Stimulated activated CD8-positive, alpha-beta memory T cell treated with anti-CD3 and anti-CD28 coated beads, Interleukin-4, amount 100 ng/mL, for 4 hours (primary cell): ENCODE measurements around the gene PKD1L1.
"Not testable (repeated sequence)": the region's sequence is repeated elsewhere in the genome, so short reads cannot be mapped to it uniquely, and the experiment has no call there.

ENCODE experiments used
- DNase-seq, 2 donors: peaks; one replicate each; pipeline ENCODE4 v3.0.0-alpha.2; 2020; ENCODE audit warnings: low read depth in 2 of 2, low spot score in 1 of 2

Gene PKD1L1

DNA sequence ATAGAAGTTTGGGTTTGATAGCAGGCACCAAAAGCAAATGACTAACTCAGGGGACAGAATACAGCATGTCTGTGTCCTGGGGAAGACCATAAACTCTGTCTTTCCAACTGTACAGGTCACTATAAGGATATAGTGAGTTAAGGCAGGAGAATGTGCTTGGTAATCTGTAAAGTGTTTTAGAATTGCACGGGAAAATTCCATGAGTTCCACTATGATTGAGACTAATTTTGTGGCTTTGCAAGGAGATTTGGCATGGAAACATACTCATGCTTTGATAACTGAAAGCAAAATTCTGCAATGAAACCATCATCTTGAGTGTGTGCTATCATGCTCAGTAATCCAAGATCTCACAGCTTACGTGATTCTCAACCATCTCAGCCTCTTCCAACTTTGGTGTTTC is 152.6 kb downstream of the PKD1L1 start:
- no peak for DNase-seq

DNA sequence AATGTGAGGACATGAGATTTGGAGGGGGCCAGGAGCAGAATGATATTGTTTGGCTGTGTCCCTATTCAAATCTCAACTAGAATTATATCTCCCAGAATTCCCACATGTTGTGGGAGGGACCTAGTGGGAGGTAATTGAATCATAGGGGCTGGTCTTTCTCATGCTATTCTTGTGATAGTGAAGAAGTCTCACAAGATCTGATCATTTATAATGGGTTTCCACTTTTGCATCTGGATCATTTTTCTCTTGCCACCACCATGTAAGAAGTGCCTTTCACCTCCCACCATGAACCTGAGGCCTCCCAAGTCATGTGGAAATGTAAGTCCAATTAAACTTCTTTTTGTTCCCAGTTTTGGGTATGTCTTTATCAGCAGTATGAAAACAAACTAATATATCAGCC is 153.1 kb downstream of the PKD1L1 start:
- not testable (repeated sequence) for DNase-seq

GRCh38 chr7:47794016-47794415 is 154.2 kb downstream of the PKD1L1 start:
- DNase-seq: no peak

DNA sequence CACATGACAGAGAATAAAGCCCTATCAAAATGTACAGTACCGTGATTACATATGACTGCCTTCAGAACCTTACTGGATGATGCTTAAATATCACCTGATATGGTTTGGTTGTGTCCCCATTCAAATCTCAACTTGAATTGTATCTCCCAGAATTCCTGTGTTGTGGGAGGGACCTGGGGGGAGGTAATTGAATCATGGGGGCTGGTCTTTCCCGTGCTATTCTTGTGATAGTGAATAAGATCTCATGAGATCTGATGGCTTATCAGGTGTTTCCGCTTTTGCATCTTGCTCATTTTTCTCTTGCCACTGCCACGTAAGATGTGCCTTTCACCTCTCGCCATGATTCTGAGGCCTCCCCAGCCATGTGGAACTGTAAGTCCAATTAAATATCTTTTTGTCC is 155.1 kb downstream of the PKD1L1 start:
- not testable (repeated sequence) for DNase-seq

GRCh38 chr7:47792521-47793121 is 155.6 kb downstream of the PKD1L1 start:
- DNase-seq: no peak

GRCh38 chr7:47791682-47792081 is 156.6 kb downstream of the PKD1L1 start:
- DNase-seq: no peak

DNA sequence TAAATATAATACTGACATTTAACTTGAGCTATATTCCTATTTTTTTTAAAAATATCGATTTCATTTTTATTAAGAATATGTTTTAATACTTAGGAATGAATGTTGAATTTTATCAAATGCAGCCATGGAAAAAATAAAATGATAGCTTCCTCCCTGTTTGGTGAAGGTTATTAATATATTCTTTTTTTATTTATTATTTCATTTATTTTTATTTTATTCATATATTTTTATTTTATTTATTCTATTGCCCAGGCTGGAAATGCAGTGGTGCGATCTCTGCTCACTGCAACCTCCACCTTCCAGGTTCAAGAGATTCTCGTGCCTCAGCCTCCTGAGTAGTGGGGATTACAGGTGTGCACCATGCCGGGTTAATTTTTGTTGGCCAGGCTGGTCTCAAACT is 160.2 kb downstream of the PKD1L1 start:
- DNase-seq: no peak

GRCh38 chr7:47787249-47788069 is 160.8 kb downstream of the PKD1L1 start:
- no peak for DNase-seq

DNA sequence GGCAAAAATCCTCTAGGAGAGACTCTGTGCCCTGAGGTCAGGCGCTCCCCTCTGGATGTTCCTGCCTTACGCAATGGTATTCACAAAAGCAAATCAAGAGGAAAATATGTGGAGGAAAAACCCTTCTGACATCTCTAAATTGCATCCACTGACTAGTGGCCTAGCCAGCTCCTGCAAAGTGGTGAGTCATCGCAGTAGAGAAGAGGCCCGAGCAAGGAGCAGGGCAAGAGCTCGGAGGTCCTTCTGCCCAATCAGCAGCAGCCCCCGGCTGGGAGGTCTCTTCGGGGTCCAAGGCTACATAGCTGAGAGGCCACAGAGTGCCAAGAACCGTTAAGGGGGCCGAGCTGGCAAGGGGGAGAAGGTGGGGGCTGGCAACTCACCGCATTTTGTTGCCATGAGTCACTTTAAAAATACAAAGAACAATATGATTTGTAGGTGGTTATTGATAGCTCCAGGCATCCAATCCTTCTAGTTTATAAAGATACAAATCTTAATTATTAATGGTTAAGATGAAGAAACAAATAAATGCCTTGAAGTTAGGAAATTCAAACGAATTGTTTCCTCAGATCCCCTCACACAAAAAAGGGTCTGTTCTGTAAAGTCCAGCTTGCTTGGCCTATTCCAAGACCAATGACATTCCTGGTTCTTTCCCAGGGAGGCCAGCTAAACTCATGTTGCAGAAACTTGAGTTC is 161.6 kb downstream of the PKD1L1 start:
- no peak for DNase-seq

GRCh38 chr7:47785923-47786556 is 162.2 kb downstream of the PKD1L1 start:
- DNase-seq: no peak

DNA sequence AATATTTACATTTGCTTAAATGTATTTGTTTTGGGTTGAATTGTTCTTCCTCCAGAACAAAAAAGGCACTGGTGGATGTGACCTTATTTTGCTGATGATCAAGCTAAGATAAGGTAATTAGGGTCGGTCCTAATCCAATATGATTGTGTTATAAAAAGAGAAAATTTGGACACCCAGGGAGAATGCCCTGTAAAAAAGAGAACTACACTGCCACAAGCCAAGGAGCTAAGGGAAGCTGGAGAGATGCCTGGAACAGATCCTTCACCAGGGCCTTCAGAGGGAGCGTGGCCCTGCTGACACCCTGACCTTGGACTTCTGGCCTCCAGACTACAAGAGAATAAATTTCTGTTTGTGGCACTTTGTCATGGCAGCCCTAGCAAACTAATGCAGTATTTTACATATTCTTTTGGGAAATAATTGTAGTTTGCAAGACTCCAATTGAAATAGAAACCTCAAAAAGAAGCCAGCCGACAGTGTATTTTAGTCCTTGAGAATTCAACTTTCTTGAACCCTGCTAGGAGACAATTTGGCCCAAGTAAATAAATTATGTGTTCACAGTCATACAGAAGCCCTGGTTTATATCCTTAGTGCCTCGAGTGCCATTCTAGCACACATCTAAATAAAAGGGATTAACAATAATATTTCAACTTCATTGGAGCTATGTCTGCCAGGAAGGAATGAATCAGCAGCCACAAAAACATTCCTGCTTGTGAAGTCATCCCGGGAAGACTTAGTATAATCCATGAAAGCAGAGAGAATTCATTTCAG is 164.6 kb downstream of the PKD1L1 start:
- DNase-seq: no peak

DNA sequence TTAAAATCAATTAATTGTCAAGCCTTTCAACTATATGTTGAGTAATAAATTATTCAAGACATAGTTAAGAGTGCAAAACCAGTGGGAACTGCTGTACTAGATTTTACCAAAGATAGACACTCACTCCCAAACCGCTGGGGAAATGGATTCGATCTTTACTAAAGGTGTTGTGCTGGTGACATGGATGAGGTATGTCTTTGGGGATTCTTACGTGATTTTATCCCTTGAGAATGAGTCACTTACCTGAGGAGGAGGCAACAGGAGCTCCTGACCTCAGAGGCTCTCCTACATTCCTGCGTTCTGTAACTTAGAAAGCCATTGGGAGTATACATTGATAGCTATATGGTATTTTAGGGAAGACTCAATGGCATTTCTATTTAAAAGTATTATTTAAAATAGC is 165.5 kb downstream of the PKD1L1 start:
- no peak for DNase-seq

GRCh38 chr7:47782022-47782421 is 166.2 kb downstream of the PKD1L1 start:
- no peak for DNase-seq

DNA sequence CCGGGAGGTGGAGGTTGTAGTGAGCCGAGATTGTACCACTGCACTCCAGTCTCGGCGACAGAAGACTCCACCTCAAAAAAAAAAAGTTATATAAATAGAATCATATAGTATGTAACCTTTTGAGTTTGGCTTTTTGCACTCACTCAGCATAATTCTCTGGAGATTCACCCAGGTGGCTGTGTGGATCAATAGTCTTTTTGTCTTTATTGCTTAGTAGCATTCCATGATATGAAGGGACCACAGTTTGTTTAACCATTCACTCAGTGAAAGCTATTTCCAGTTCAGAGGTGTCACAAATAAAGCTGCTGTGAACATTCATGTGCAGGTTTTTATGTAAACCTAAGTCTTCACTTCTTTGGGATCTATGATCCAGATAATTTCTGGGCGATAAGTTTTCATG is 167.7 kb downstream of the PKD1L1 start:
- no peak for DNase-seq

GRCh38 chr7:47779341-47779771 is 168.9 kb downstream of the PKD1L1 start:
- DNase-seq: no peak

DNA sequence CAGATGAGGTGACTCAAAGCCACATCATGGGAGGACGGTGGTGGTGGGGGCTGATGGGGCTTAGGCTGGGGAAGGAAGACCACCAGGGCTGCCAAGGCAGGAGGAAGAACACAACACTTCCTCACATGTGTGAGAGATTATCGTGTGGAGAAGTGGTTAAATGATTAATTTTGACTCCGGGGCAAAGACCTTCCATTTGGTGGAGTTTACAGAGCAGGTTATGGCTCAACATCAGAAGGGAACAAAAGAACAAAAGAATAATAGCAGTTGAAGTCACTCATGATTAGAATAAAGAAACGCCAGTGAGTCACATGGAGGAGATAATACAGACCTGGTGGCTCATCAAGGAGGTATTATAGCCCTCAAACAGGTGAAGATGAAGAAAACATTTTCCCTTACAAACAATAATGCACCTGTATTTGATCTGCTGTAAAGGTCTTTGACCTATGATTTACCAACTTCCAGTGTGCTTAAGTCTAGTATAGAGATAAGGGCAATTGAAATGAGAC is 170.1 kb downstream of the PKD1L1 start:
- DNase-seq: no peak

GRCh38 chr7:47777531-47778152 is 170.6 kb downstream of the PKD1L1 start:
- no peak for DNase-seq

DNA sequence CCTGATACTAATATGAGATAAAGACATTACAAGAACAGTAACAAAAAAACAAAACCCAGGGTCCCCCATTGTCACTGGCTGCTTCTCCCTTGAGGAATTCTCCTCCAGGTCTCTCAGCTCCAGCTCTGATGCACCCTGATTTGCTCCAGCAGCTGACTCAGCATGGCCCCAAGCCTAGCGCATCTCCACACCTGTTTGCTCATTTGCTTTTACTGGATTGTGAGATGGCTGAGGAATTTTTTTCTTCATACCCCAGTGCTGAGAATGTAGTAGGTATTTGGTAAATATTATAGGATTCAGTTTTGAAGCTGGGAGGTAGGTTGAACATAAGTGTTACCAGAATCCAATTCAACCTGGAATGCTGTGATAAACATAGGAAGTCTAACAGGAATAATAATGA is 171.9 kb downstream of the PKD1L1 start:
- DNase-seq: no peak

DNA sequence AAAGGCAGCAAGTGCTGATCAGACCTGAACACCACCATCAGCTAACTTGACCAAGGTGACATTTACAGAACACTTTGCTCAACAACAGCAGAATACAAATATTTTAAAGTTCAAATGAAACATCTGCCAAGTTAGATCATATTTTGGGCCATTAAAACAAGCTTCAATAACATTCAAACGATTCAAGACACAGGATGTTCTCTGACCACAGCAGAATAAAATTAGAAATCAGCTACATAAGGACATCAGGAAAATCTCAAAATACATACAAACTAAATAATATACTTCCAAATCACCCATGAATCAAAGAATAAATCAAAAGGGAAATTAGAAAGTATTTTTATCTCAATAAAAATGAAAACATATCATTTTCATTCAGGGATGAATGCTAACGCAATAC is 173.0 kb downstream of the PKD1L1 start:
- no peak for DNase-seq

GRCh38 chr7:47772492-47772891 is 175.8 kb downstream of the PKD1L1 start:
- no peak for DNase-seq
